Peyer's patch (tissue), 4 donors: Measurements from ENCODE around the gene LMF1. TPM values are rescaled to one million over a fixed set of nuclear protein-coding genes. Genes with fewer than 3 reads are reported as not detected.

Source experiments
- DNase-seq, 3 donors: peaks; one replicate each; pipeline ENCODE4 v3.0.0-alpha.2; 2017 to 2019
- H3K27ac ChIP-seq, 4 donors: fragments of 200-600 bp; sonication (generic); one replicate each; pipeline ENCODE4 v1.5.1; 2016 to 2019
- H3K27me3 ChIP-seq, 2 donors: fragments of 200-600 bp; sonication (generic); one replicate each; pipeline ENCODE4 v1.5.1; 2019
- H3K36me3 ChIP-seq, 3 donors: fragments of 200-600 bp; sonication (generic); one replicate each; pipeline ENCODE4 v1.5.1; 2016 to 2019
- H3K4me1 ChIP-seq, 4 donors: fragments of 200-600 bp; sonication (generic); one replicate each; pipeline ENCODE4 v1.5.1; 2016 to 2019
- H3K4me3 ChIP-seq, 4 donors: fragments of 200-600 bp; sonication (generic); 1 replicate in 3 of 4; 2 replicates in 1 of 4; pipeline ENCODE4 v1.5.1; 2016 to 2019; ENCODE audit warnings: mild to moderate bottlenecking in 1 of 4
- H3K9me3 ChIP-seq, 4 donors: fragments of 200-600 bp; sonication (generic); one replicate each; pipeline ENCODE4 v1.5.1; 2016 to 2019; ENCODE audit warnings: mild to moderate bottlenecking in 1 of 4
- POLR2A ChIP-seq, 2 donors: fragments of 450-650 bp; IDR thresholded peaks; one replicate each; pipeline ENCODE4 v1.5.1; 2017; ENCODE audit warnings: antibody characterized with exemption in 2 of 2, mild to moderate bottlenecking in 2 of 2, moderate library complexity in 2 of 2
- total RNA-seq, 4 donors: library from RNA; depleted of rRNA; stranded (reverse); fragments of >200 nt; gene quantifications; one replicate each; pipeline ENCODE4 v1.1.0, GENCODE V29; 2016
- TF ChIP-seq, protein P1 (sequence below), 6 experiments: fragments of 450-650 bp in 4 of 6; fragments of 200-600 bp in 2 of 6; sonication (generic) in 1 of 6; IDR thresholded peaks; one replicate each; pipeline ENCODE4 v1.5.1; 2017 to 2019; ENCODE audit warnings: antibody characterized with exemption in 6 of 6, mild to moderate bottlenecking in 3 of 6, moderate library complexity in 1 of 6

The LMF1 gene
- total RNA-seq, 4 donors from 2014 or later, result 16.3 to 85.4 (median 54.6) TPM

- no peaks in the 10 kb centered on the region for H3K4me1 ChIP-seq
- H3K36me3 ChIP-seq, result peaks cover 0 to 10% (median 0%) of the 10 kb centered on the region in 3 donors
- no peaks in the 10 kb centered on the region for H3K27me3 ChIP-seq
These were observed 32.0 kb downstream of the LMF1 start for GRCh38 chr16:938752-939151.

DNA sequence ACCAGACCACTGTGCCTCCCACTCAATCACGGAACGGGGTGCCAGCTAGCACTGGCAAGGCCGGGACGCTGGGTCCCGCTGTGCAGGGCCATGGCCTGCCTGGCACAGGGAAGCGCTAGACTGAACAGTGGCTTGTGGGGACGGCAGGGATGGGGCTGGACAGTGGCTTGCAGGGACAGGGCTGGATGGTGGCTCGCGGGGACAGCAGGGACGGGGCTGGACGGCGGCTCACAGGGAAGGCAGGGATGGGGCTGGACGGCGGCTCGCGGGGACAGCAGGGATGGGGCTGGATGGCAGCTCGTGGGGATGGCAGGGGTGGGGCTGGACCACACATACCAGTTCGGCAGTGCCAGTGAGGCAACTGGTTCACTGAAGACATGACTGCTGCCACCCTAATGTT, 32.6 kb downstream of the LMF1 start:
- Histone ChIP-seq H3K4me1 (no peaks in the 10 kb centered on the region), H3K27me3 (no peaks in the 10 kb centered on the region), H3K36me3 (peaks cover 0 to 16% (median 0%) of the 10 kb centered on the region in 3 donors), H3K4me3 (no peak overlapping the region), H3K27ac (no peak overlapping the region), H3K9me3 (peaks cover 0 to 8% (median 2%) of the 10 kb centered on the region in 4 donors)
- TF ChIP-seq, protein P1, sequence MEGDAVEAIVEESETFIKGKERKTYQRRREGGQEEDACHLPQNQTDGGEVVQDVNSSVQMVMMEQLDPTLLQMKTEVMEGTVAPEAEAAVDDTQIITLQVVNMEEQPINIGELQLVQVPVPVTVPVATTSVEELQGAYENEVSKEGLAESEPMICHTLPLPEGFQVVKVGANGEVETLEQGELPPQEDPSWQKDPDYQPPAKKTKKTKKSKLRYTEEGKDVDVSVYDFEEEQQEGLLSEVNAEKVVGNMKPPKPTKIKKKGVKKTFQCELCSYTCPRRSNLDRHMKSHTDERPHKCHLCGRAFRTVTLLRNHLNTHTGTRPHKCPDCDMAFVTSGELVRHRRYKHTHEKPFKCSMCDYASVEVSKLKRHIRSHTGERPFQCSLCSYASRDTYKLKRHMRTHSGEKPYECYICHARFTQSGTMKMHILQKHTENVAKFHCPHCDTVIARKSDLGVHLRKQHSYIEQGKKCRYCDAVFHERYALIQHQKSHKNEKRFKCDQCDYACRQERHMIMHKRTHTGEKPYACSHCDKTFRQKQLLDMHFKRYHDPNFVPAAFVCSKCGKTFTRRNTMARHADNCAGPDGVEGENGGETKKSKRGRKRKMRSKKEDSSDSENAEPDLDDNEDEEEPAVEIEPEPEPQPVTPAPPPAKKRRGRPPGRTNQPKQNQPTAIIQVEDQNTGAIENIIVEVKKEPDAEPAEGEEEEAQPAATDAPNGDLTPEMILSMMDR (IDR thresholded peaks at IDR 0.05), result no peak
- no peak for TF ChIP-seq POLR2A (IDR thresholded peaks at IDR 0.05)
- DNase-seq, result no peak

More at GRCh38 chr16:938752-939151, 32.0 kb downstream of the LMF1 start:
- H3K4me3 ChIP-seq, result no peak overlapping the region
- DNase-seq, result no peak
- TF ChIP-seq POLR2A (IDR thresholded peaks at IDR 0.05), result no peak
- H3K9me3 ChIP-seq, result peaks cover 0 to 8% (median 2%) of the 10 kb centered on the region in 4 donors
- H3K27ac ChIP-seq, result no peak overlapping the region

DNA sequence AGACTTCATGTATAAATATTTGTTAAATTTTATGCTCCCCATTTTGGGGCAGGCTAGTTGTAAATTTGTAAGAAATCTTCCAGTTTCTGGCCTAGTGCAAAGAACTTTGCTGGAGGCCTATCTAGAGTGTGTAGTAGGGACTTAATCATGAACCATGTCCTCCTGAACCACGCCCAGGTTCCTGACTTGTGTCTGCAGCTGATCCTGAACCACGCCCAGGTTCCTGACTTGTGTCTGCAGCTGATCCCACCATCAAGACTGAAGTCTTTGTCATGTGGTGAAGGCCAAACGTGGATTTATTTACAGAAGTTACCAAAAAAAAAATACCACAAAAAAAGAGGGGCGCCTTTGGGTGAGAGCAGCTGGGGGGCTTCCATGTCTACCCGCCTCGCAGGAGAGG, 33.1 kb downstream of the LMF1 start:
- no peak for DNase-seq
- no peak for TF ChIP-seq POLR2A (IDR thresholded peaks at IDR 0.05)
- TF ChIP-seq, protein P1 (IDR thresholded peaks at IDR 0.05), result no peak
- peaks cover 0 to 8% (median 2%) of the 10 kb centered on the region in 4 donors for H3K9me3 ChIP-seq
- H3K4me3 ChIP-seq, result no peak overlapping the region
- H3K36me3 ChIP-seq, result peaks cover 0 to 19% (median 0%) of the 10 kb centered on the region in 3 donors
- no peaks in the 10 kb centered on the region for H3K4me1 ChIP-seq
- no peaks in the 10 kb centered on the region for H3K27me3 ChIP-seq
- no peak overlapping the region for H3K27ac ChIP-seq

DNA sequence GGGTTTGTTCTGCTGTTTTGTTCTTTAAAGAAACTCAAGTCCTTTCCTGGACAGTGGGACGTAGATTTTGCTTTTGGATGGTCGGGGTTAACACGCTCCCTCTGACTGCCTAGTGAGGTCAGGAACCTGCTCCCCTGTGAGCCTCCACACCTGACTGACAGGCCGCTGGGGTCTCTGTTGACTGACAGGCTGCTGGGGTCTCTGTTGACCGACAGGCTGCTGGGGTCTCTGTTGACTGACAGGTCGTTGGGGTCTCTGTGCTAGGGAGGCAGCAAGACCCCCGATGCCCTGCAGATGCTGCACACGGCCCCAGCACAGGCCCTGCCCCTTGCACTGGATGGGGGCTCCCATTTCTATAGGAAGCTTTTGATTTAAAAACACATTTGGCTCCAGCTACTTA, 33.5 kb downstream of the LMF1 start:
- H3K27me3 ChIP-seq, result no peaks in the 10 kb centered on the region
- peaks cover 0 to 4% (median 2%) of the 10 kb centered on the region in 4 donors for H3K9me3 ChIP-seq
- DNase-seq, result no peak
- TF ChIP-seq POLR2A (IDR thresholded peaks at IDR 0.05), result no peak
- TF ChIP-seq, protein P1 (IDR thresholded peaks at IDR 0.05), result no peak
- H3K4me1 ChIP-seq, result no peaks in the 10 kb centered on the region
- peaks cover 0 to 23% (median 0%) of the 10 kb centered on the region in 3 donors for H3K36me3 ChIP-seq
- H3K27ac ChIP-seq, result no peak overlapping the region
- H3K4me3 ChIP-seq, result no peak overlapping the region

DNA sequence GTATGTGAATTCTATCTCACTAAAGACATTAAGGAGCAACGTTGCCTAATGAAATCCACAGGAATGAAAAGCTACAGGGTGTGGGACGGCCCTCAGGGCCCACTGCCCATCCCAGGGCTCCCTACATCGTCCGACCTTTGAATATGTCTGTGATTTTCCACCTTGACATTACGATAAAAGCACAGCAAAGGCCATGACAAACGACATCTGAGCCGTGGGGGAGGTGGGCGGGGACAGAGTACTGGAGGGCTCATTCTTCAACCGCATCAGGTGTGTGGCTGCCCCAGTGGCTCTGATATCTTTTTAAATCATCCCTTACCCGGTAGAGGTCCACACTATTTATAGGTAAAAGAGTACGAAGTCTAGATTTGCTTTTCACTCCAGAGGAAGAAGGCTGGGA, 35.1 kb downstream of the LMF1 start:
- TF ChIP-seq, protein P1 (IDR thresholded peaks at IDR 0.05), result no peak
- no peak for TF ChIP-seq POLR2A (IDR thresholded peaks at IDR 0.05)
- no peak for DNase-seq
- Histone ChIP-seq H3K27ac (no peak overlapping the region), H3K9me3 (no peaks in the 10 kb centered on the region), H3K36me3 (peaks cover 0 to 21% (median 0%) of the 10 kb centered on the region in 3 donors), H3K4me1 (no peaks in the 10 kb centered on the region), H3K4me3 (no peak overlapping the region), H3K27me3 (no peaks in the 10 kb centered on the region)

DNA sequence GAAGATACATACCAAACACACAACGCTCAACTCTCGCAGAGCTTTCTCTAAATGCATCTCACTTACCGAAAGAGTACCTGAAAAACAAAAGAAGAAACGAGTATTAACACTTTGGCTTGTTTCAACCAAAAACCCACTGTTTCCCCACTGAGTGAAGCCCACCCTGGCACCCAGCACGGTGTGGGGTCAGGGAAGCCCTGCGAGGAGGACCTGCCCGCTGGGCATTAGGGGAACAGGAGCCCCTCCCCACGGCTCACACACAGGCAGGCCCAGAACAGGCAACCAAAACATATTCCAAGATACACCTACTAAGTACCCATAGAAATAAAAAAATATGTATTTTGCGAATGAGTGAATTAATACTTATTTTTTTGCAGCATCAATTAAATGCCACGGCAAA, 36.6 kb downstream of the LMF1 start:
- H3K36me3 ChIP-seq, result peaks cover 0 to 21% (median 0%) of the 10 kb centered on the region in 3 donors
- no peak for DNase-seq
- H3K27me3 ChIP-seq, result no peaks in the 10 kb centered on the region
- no peak overlapping the region for H3K4me3 ChIP-seq
- H3K27ac ChIP-seq, result no peak overlapping the region
- no peak for TF ChIP-seq POLR2A (IDR thresholded peaks at IDR 0.05)
- no peaks in the 10 kb centered on the region for H3K9me3 ChIP-seq
- H3K4me1 ChIP-seq, result no peaks in the 10 kb centered on the region

DNA sequence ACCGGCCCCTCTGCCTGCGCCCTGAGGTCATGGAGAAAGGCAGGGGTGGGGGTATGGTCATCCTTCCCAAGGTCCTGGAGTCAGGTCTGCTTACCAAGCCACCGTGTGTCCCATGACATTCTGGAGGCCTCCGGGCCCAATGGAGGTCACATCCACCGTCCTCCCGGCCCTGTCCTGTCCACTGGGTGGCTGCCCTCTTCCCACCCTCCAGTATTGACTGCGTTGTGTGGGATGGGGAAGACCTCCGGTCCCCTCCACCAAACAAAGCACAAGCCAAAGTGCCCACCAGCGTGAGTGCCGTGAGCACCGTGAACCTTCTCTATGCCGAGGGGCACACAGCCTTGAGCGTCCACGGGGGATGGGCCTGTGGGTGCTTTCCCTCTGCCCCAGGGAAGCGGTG, 37.2 kb downstream of the LMF1 start:
- Histone ChIP-seq H3K9me3 (no peaks in the 10 kb centered on the region), H3K4me3 (no peak overlapping the region), H3K4me1 (no peaks in the 10 kb centered on the region), H3K27ac (no peak overlapping the region), H3K27me3 (no peaks in the 10 kb centered on the region), H3K36me3 (peaks cover 0 to 21% (median 0%) of the 10 kb centered on the region in 3 donors)
- TF ChIP-seq, protein P1 (IDR thresholded peaks at IDR 0.05), result no peak
- no peak for TF ChIP-seq POLR2A (IDR thresholded peaks at IDR 0.05)
- no peak for DNase-seq
